Adipocyte (in vitro differentiated cells): ENCODE measurements around the gene HEXIM2.

Experiments used
- DNase-seq: peaks from one replicate; pipeline ENCODE4 v3.0.0-alpha.2; 2015; ENCODE audit warnings: low read depth
- H3K27me3 ChIP-seq: replicated peaks from 2 replicates; pipeline ENCODE4 v1.7.0; 2013; ENCODE audit warnings: mild to moderate bottlenecking, low read length, moderate library complexity; ENCODE audit not compliant: control insufficient read depth, insufficient read depth
- H3K36me3 ChIP-seq: 2 replicates; pipeline ENCODE4 v1.7.0; 2013; ENCODE audit warnings: low read length, mild to moderate bottlenecking, moderate library complexity; ENCODE audit not compliant: control insufficient read depth, insufficient read depth, severe bottlenecking
- H3K4me1 ChIP-seq: 2 replicates; pipeline ENCODE4 v1.7.0; 2013; ENCODE audit warnings: mild to moderate bottlenecking, low read length, moderate library complexity; ENCODE audit not compliant: control insufficient read depth, insufficient read depth
- H3K4me3 ChIP-seq: 2 replicates; pipeline ENCODE4 v1.7.0; 2013; ENCODE audit warnings: mild to moderate bottlenecking, low read length, moderate library complexity
- H3K9ac ChIP-seq: 2 replicates; pipeline ENCODE4 v1.7.0; 2013; ENCODE audit warnings: mild to moderate bottlenecking, low read length, moderate library complexity
- H3K9me3 ChIP-seq: 2 replicates; pipeline ENCODE4 v1.7.0; 2013; ENCODE audit warnings: mild to moderate bottlenecking, low read length, moderate library complexity; ENCODE audit not compliant: control insufficient read depth

Gene HEXIM2

DNA sequence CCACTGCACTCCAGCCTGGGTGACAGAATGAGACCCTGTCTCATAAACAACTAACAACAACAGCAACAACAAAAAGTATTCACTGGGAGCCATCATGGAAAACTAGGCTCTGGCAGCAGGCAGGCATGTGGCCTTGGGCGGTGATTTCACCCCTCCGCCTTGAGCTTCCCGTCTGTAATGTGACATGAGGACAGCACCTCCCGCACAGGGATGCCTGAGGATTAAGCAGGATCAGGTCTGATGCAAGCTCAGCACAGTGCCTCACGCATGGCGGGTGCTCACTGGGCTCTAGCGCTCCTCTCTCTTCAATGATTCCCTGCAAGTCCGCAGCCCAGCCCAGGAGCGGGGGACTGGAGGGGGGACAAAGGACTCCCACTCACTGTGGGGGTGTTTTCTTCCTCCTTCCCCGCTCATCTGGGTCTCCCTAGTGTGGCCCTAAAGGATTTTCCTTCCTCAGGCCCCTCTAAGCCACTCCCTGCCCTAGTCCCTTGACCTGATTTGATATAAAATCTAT is 32.2 kb upstream of the HEXIM2 start:
- Histone ChIP-seq H3K9ac (no peak overlapping the region), H3K36me3 (no peaks in the 10 kb centered on the region), H3K4me1 (peaks cover 40% of the 10 kb centered on the region), H3K27me3 (no peaks in the 10 kb centered on the region), H3K9me3 (no peaks in the 10 kb centered on the region), H3K4me3 (no peak overlapping the region)
- DNase-seq: peak; percentile 95

DNA sequence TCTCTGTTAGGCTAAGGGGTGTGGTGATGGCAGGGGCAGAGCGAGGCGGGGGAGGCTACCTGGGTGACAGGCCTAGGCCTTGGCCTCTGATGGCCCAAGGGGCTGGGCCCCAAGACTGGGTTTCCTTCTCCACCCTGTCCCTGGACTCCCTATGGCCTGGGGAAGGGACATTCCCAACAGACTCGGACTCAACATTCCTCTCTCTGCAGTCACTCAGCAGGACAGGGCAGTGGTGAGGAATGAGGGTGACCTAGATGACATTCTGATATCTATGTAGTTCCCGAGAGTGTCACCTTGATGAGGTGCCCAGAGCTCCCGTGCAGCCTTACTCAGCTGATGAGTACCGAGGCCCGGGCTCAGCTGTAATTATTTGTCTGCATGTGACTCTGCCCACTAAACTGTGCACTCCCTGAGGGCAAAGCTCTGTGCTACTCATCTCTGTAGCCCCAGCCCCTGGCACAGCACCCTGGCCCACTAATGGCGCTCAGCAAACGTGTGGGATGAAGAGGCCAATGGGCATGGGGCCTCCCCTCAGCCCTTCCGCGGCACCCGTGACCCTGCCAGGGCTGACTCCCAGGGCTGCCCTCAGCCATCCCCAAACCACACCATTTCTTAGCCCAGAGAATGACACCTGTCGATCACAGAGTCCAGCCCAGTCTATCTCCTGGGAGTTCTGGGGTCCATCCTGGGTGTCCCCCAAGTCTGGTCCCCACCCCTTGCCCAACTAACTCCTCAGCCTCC is 31.6 kb upstream of the HEXIM2 start:
- no peaks in the 10 kb centered on the region for H3K36me3 ChIP-seq
- H3K4me3 ChIP-seq: peak overlapping the region; percentile 83
- H3K4me1 ChIP-seq: peaks cover 37% of the 10 kb centered on the region
- DNase-seq: peak; percentile 61
- no peaks in the 10 kb centered on the region for H3K9me3 ChIP-seq
- H3K27me3 ChIP-seq: no peaks in the 10 kb centered on the region
- H3K9ac ChIP-seq: no peak overlapping the region

- peak; percentile 38 for DNase-seq
- H3K27me3 ChIP-seq: no peaks in the 10 kb centered on the region
- H3K4me3 ChIP-seq: peak overlapping the region; percentile 83
- no peaks in the 10 kb centered on the region for H3K36me3 ChIP-seq
- H3K9me3 ChIP-seq: no peaks in the 10 kb centered on the region
- H3K4me1 ChIP-seq: peaks cover 42% of the 10 kb centered on the region
- peak overlapping the region; percentile 92 for H3K9ac ChIP-seq
Measured at GRCh38 chr17:45130681-45131615, 30.7 kb upstream of the HEXIM2 start.

GRCh38 chr17:45131616-45132319 is 29.9 kb upstream of the HEXIM2 start:
- H3K4me3 ChIP-seq: peak overlapping the region; percentile 83
- H3K9ac ChIP-seq: peak overlapping the region; percentile 92
- DNase-seq: peak; percentile 77
- H3K9me3 ChIP-seq: no peaks in the 10 kb centered on the region
- no peaks in the 10 kb centered on the region for H3K27me3 ChIP-seq
- H3K4me1 ChIP-seq: peaks cover 48% of the 10 kb centered on the region
- H3K36me3 ChIP-seq: no peaks in the 10 kb centered on the region

- Histone ChIP-seq H3K9me3 (no peaks in the 10 kb centered on the region), H3K27me3 (no peaks in the 10 kb centered on the region)
Measured at GRCh38 chr17:45132320-45132571, 29.4 kb upstream of the HEXIM2 start, which contains the start of gene PLCD3. Gene PLCD3 (minus strand): TSS chr17:45132515. CDS start chr17:45132410, 105 bp downstream.

GRCh38 chr17:45132572-45133463 is 28.9 kb upstream of the HEXIM2 start:
- no peaks in the 10 kb centered on the region for H3K9me3 ChIP-seq
- no peaks in the 10 kb centered on the region for H3K36me3 ChIP-seq
- H3K4me1 ChIP-seq: peaks cover 39% of the 10 kb centered on the region
- H3K27me3 ChIP-seq: no peaks in the 10 kb centered on the region
- peak; percentile 91 for DNase-seq
- H3K9ac ChIP-seq: peak overlapping the region; percentile 92
- peak overlapping the region; percentile 83 for H3K4me3 ChIP-seq

More at GRCh38 chr17:45132320-45132571, 29.4 kb upstream of the HEXIM2 start, which contains the start of gene PLCD3:
- Histone ChIP-seq H3K4me1 (peaks cover 44% of the 10 kb centered on the region), H3K9ac (peak within 1 kb of the TSS; percentile 92), H3K36me3 (no peaks in the 10 kb centered on the region), H3K4me3 (peak within 1 kb of the TSS; percentile 83)
- DNase-seq: no peak

GRCh38 chr17:45135192-45135977 is 26.3 kb upstream of the HEXIM2 start, which contains the start of gene ACBD4:
Gene ACBD4 (plus strand): TSS chr17:45135687. CDS start chr17:45136145, 458 bp downstream.
- peak within 1 kb of the TSS; percentile 87 for H3K4me3 ChIP-seq

GRCh38 chr17:45135978-45136791 is 25.5 kb upstream of the HEXIM2 start:
- H3K4me3 ChIP-seq: peak overlapping the region; percentile 87
- peaks cover 24% of the 10 kb centered on the region for H3K4me1 ChIP-seq
- H3K9me3 ChIP-seq: no peaks in the 10 kb centered on the region
- no peaks in the 10 kb centered on the region for H3K36me3 ChIP-seq
- DNase-seq: no peak
- H3K9ac ChIP-seq: peak overlapping the region; percentile 83
- no peaks in the 10 kb centered on the region for H3K27me3 ChIP-seq

More at GRCh38 chr17:45135192-45135977, 26.3 kb upstream of the HEXIM2 start, which contains the start of gene ACBD4:
- DNase-seq: peak; percentile 99
- H3K9me3 ChIP-seq: no peaks in the 10 kb centered on the region
- peaks cover 25% of the 10 kb centered on the region for H3K4me1 ChIP-seq
- no peaks in the 10 kb centered on the region for H3K27me3 ChIP-seq
- H3K9ac ChIP-seq: peak within 1 kb of the TSS; percentile 83
- no peaks in the 10 kb centered on the region for H3K36me3 ChIP-seq

DNA sequence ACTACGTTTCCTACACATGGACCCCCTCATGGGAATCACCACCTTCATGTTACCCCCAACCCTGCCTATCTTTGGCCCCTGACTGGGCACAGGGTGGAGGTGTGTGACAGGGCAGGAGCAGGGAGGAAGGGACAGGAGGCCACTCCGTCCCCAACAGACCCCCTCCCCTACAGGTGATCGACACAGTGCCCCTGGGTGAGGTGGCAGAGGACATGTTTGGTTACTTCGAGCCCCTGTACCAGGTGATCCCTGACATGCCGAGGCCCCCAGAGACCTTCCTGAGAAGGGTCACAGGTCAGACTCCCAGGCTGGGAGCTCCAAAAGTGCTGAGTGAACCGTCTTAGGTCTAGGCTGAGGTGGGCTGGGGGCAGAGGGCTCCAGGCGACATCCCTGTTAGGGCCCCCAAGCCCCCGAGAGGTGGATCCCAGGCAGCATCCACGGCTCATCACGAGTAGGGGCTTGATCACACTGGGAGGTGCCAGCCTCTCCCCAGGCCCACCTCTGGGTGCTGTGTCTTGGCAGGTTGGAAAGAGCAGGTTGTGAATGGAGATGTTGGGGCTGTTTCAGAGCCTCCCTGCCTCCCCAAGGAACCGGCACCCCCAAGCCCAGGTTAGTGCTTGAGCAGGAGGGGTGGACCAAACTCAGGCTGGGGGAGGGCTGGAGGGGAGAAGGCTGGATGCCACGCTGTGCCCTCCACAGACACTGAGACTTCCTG is 24.7 kb upstream of the HEXIM2 start:
- Histone ChIP-seq H3K4me1 (peaks cover 19% of the 10 kb centered on the region), H3K36me3 (no peaks in the 10 kb centered on the region), H3K9ac (no peak overlapping the region), H3K4me3 (no peak overlapping the region), H3K9me3 (no peaks in the 10 kb centered on the region), H3K27me3 (no peaks in the 10 kb centered on the region)
- no peak for DNase-seq
